CD4-positive, CD25-positive, alpha-beta regulatory T cell (primary cell): ENCODE measurements around the gene HLF. TPM values are rescaled to one million over a fixed set of nuclear protein-coding genes. Genes with fewer than 3 reads are reported as not detected.

Experiments
- ATAC-seq, 2 donors: fragments of 150-1000 bp; cut with Tn5 transposase; one replicate each; pipeline ENCODE4 v1.10.0; 2021; ENCODE audit warnings: low read depth in 2 of 2, moderate number of reproducible peaks in 2 of 2, moderate library complexity in 1 of 2
- DNase-seq, 3 donors: peaks; one replicate each; pipeline versions ENCODE4 v3.0.0 to v3.0.0-alpha.2; 2012 to 2022; ENCODE audit warnings: mixed read lengths in 1 of 3
- H3K27ac ChIP-seq: one replicate; pipeline ENCODE4 v1.7.0; 2013; ENCODE audit warnings: mild to moderate bottlenecking, low read length; ENCODE audit not compliant: insufficient read depth, poor library complexity, severe bottlenecking
- H3K27me3 ChIP-seq: one replicate; pipeline ENCODE4 v1.7.0; 2013; ENCODE audit warnings: low read length; ENCODE audit not compliant: control insufficient read depth, insufficient read depth
- H3K36me3 ChIP-seq: one replicate; pipeline ENCODE4 v1.7.0; 2013; ENCODE audit warnings: mild to moderate bottlenecking, low read length, moderate library complexity; ENCODE audit not compliant: control insufficient read depth, insufficient read depth
- H3K4me1 ChIP-seq: 2 replicates; pipeline ENCODE4 v1.7.0; 2013; ENCODE audit warnings: mild to moderate bottlenecking, low read length; ENCODE audit not compliant: insufficient read depth, control insufficient read depth, poor library complexity, severe bottlenecking
- H3K4me3 ChIP-seq: one replicate; pipeline ENCODE4 v1.7.0; 2013; ENCODE audit warnings: low read depth, mild to moderate bottlenecking, low read length, moderate library complexity
- H3K9me3 ChIP-seq, 2 experiments: 1 replicate in 1 of 2; 2 replicates in 1 of 2; pipeline ENCODE4 v1.7.0; 2013; ENCODE audit warnings: low read length in 2 of 2, mild to moderate bottlenecking in 1 of 2, moderate library complexity in 1 of 2; ENCODE audit not compliant: control insufficient read depth in 2 of 2
- H3K27ac Mint-ChIP-seq, 3 donors: one replicate each; pipeline ENCODE4 v1.8.0; 2020 to 2022; ENCODE audit warnings: mild to moderate bottlenecking in 3 of 3, mixed read lengths in 3 of 3, moderate library complexity in 2 of 3
- H3K27me3 Mint-ChIP-seq: one replicate; pipeline ENCODE4 v1.8.0; 2022; ENCODE audit warnings: mild to moderate bottlenecking, mixed read lengths
- H3K36me3 Mint-ChIP-seq: one replicate; pipeline ENCODE4 v1.8.0; 2020; ENCODE audit warnings: mixed read lengths
- H3K4me1 Mint-ChIP-seq, 4 donors: one replicate each; pipeline ENCODE4 v1.8.0; 2020 to 2022; ENCODE audit warnings: mixed read lengths in 4 of 4, mild to moderate bottlenecking in 1 of 4
- H3K4me3 Mint-ChIP-seq, 4 donors: one replicate each; pipeline ENCODE4 v1.8.0; 2020 to 2022; ENCODE audit warnings: mild to moderate bottlenecking in 4 of 4, mixed read lengths in 4 of 4, moderate library complexity in 3 of 4
- H3K9me3 Mint-ChIP-seq, 7 donors: one replicate each; pipeline ENCODE4 v1.8.0; 2020 to 2022; ENCODE audit warnings: mixed read lengths in 7 of 7, mild to moderate bottlenecking in 3 of 7, moderate library complexity in 2 of 7
- polyA plus RNA-seq, 4 donors: library from polyadenylated mRNA; unstranded; fragments of 300-500 nt; fragmentation: Illumina TruSeq; gene quantifications; one replicate each; pipeline ENCODE4 v1.2.3, GENCODE V29; 2021
- total RNA-seq: library from RNA; stranded (reverse); gene quantifications from one replicate; pipeline ENCODE4 v1.2.3, GENCODE V29; 2022

HLF gene, protein sequence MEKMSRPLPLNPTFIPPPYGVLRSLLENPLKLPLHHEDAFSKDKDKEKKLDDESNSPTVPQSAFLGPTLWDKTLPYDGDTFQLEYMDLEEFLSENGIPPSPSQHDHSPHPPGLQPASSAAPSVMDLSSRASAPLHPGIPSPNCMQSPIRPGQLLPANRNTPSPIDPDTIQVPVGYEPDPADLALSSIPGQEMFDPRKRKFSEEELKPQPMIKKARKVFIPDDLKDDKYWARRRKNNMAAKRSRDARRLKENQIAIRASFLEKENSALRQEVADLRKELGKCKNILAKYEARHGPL
- total RNA-seq, result 2.1 TPM
- polyA plus RNA-seq, result 1 to 10 TPM in 1 of 4 donors, under 1 TPM in 3; 0.28 to 1.3 (median 0.61) TPM

DNA sequence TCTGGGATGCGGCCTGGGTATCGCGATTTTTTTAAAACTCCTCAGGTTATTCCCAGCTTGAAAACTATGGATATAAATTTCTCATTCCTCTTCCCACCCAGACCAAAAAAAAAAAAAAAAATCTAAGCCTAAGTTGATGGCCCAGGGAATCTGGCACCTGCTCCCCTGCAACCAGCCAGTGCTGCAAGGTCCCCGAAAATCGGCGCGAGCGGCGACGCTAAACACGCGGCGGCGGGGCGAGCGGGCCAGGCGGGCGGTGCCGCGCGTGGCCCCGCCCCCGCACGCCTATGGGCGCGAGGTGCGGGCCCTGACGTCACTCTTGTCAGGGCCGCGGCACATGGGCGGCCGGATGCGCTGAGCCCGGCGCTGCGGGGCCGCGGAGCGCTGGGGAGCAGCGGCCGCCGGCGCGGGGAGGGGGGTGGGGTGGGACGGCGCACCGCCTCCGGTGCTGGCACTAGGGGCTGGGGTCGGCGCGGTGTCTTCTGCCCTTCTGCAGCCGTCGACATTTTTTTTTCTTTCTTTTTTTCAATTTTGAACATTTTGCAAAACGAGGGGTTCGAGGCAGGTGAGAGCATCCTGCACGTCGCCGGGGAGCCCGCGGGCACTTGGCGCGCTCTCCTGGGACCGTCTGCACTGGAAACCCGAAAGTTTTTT, at the start of gene HLF:
HLF (plus strand) TSS at position 316 of the 654 bp plus-strand sequence. CDS start 525 bp downstream, outside the sequence.
- Histone ChIP-seq H3K27me3 (peaks cover 32% of the 10 kb centered on the region), H3K4me3 (peak within 1 kb of the TSS; percentile 63), H3K4me1 (peaks cover 27% of the 10 kb centered on the region), H3K27ac (peak within 1 kb of the TSS; percentile 20), H3K9me3 (peaks cover 4 to 6% of the 10 kb centered on the region in 2 experiments), H3K36me3 (no peaks in the 10 kb centered on the region)
- no peak within 1 kb of the TSS for H3K27ac Mint-ChIP-seq
- peak within 1 kb of the TSS; percentile 81 to 84 (median 82) for H3K4me3 Mint-ChIP-seq
- ATAC-seq (peak; percentile 92 to 95), DNase-seq (peak; percentile 67 to 89 (median 74))
- H3K4me1 Mint-ChIP-seq, result peaks cover 0 to 23% (median 12%) of the 10 kb centered on the region in 4 donors
- H3K27me3 Mint-ChIP-seq, result peaks cover 78% of the 10 kb centered on the region
- peaks cover 0 to 7% (median 0%) of the 10 kb centered on the region in 7 donors for H3K9me3 Mint-ChIP-seq
- no peaks in the 10 kb centered on the region for H3K36me3 Mint-ChIP-seq

DNA sequence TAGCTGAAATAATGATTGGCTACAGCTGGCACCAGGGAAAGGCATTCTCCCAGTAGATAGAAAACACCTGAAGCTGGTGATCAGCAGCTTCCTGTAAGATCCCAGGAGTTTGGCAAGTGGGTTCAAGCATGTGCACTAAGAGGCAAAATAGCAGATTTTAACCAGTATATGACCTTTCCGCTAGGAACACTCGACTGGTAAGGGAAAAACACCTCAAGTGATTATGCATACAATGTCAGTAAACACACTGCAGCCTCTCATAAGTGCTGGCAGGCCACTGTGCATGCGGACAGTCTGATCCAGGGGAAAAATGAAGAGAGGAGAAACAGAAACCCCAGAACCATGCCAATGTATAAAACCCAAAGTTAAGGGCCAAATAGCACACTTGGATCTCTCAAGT, 49.0 kb upstream of the HLF start:
- no peak for DNase-seq
- Histone ChIP-seq H3K27me3 (no peaks in the 10 kb centered on the region), H3K4me1 (no peaks in the 10 kb centered on the region), H3K36me3 (no peaks in the 10 kb centered on the region), H3K9me3 (no peaks in the 10 kb centered on the region), H3K4me3 (no peak overlapping the region), H3K27ac (no peak overlapping the region)
- Mint-ChIP-seq H3K36me3 (no peaks in the 10 kb centered on the region), H3K9me3 (peaks cover 0 to 4% (median 1%) of the 10 kb centered on the region in 7 donors), H3K27ac (no peak overlapping the region), H3K4me1 (peaks cover 0 to 4% (median 0%) of the 10 kb centered on the region in 4 donors), H3K4me3 (no peak overlapping the region), H3K27me3 (peaks cover 18% of the 10 kb centered on the region)
- ATAC-seq, result no peak

DNA sequence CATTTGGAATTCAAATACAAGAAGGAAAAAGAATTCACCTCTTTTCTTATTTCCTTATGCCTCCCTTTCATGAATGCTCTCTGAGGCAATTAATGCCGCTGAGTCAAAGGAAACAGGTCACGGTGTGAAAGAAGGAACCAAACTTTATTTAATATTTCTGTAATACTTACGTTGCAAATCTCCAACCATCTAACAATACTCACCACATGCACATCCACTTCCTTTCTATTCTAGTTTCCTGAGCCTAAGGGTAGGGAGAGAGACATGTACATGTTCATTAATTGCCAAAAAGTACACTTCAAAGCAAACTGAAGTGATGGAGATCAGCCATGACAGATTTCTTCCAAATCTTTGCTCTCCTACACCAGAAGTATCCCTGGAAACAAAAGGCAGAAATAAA, 47.9 kb upstream of the HLF start:
- ATAC-seq (no peak), DNase-seq (no peak)
- Histone ChIP-seq H3K36me3 (no peaks in the 10 kb centered on the region), H3K9me3 (no peaks in the 10 kb centered on the region), H3K4me3 (no peak overlapping the region), H3K4me1 (no peaks in the 10 kb centered on the region), H3K27me3 (no peaks in the 10 kb centered on the region), H3K27ac (no peak overlapping the region)
- no peak overlapping the region for H3K4me3 Mint-ChIP-seq
- H3K27ac Mint-ChIP-seq, result no peak overlapping the region
- H3K9me3 Mint-ChIP-seq, result peaks cover 0 to 4% (median 1%) of the 10 kb centered on the region in 7 donors
- H3K27me3 Mint-ChIP-seq, result peaks cover 14% of the 10 kb centered on the region
- H3K36me3 Mint-ChIP-seq, result no peaks in the 10 kb centered on the region
- H3K4me1 Mint-ChIP-seq, result peaks cover 0 to 4% (median 0%) of the 10 kb centered on the region in 4 donors

DNA sequence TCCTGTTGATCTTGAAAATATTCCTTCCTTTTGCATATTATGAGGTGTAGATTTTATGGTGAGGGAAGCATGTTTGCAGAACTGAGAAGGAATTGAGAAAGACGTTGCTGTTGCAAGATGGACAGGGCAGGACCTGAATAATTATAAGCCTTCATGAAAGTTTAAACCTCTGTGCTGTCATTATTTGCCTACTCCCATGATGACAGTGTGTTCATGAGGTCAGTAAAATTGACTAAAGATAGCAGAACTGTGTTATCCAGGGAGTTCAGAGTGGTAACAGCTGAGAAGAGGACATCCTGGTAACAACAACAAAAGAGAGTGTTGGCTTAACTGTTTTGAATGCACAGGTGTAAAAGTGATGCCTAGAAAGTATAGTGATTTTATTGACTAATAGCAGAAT, 45.3 kb upstream of the HLF start:
- Mint-ChIP-seq H3K36me3 (no peaks in the 10 kb centered on the region), H3K27ac (peak overlapping the region in 1 of 3 donors; percentile 6), H3K4me1 (peaks cover 0 to 4% (median 0%) of the 10 kb centered on the region in 4 donors), H3K9me3 (peaks cover 0 to 4% (median 1%) of the 10 kb centered on the region in 7 donors), H3K27me3 (peaks cover 14% of the 10 kb centered on the region), H3K4me3 (no peak overlapping the region)
- Histone ChIP-seq H3K9me3 (no peaks in the 10 kb centered on the region), H3K4me1 (no peaks in the 10 kb centered on the region), H3K4me3 (no peak overlapping the region), H3K27me3 (peaks cover 2% of the 10 kb centered on the region), H3K36me3 (no peaks in the 10 kb centered on the region), H3K27ac (no peak overlapping the region)
- ATAC-seq (no peak), DNase-seq (no peak)

DNA sequence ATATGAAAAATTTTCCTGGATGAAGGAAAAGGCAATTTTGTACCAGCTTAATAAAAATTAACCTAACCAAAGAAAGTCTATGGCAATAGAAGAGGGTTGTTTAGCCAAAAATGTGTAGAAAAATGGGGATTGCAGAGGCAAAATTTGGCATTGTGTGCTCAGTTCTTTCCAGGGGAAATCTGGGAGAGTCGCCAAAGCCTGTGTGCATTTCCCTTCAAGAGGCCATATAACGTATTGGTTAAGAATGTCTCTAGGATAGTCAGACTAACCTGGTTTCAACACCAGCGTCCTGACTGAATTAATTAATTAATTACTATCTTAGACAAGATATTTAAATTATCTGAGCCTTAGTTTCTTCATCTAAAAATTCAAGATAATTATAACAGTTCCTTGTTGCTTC, 44.8 kb upstream of the HLF start:
- Mint-ChIP-seq H3K4me3 (no peak overlapping the region), H3K27me3 (peaks cover 14% of the 10 kb centered on the region), H3K9me3 (peaks cover 0 to 4% (median 1%) of the 10 kb centered on the region in 7 donors), H3K36me3 (no peaks in the 10 kb centered on the region), H3K4me1 (peaks cover 0 to 4% (median 0%) of the 10 kb centered on the region in 4 donors), H3K27ac (no peak overlapping the region)
- H3K4me1 ChIP-seq, result no peaks in the 10 kb centered on the region
- no peaks in the 10 kb centered on the region for H3K9me3 ChIP-seq
- ATAC-seq (no peak), DNase-seq (no peak)
- peaks cover 2% of the 10 kb centered on the region for H3K27me3 ChIP-seq
- H3K4me3 ChIP-seq, result no peak overlapping the region
- H3K36me3 ChIP-seq, result no peaks in the 10 kb centered on the region
- no peak overlapping the region for H3K27ac ChIP-seq

DNA sequence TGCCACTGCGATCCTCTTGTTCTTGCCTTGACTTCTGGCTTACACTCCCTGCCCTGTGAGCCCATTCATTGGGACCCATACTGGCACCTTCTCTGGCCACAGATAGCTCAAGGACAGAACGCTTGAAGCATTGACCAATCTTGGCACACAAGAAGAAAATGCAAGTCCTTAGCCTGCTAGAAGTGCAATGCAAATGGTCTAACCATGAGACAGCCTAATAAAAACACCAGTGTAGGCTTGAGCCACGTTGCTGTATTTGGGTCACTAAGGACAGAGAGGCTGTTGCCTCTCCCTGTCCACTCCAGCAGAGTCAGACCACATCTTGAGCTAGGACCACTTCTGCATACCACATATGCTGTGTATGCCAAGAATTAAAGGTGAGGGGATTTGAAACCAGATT, 41.2 kb upstream of the HLF start:
- Histone ChIP-seq H3K9me3 (no peaks in the 10 kb centered on the region), H3K36me3 (no peaks in the 10 kb centered on the region), H3K4me3 (no peak overlapping the region), H3K27me3 (peaks cover 5% of the 10 kb centered on the region), H3K27ac (no peak overlapping the region), H3K4me1 (no peaks in the 10 kb centered on the region)
- Mint-ChIP-seq H3K36me3 (no peaks in the 10 kb centered on the region), H3K4me3 (no peak overlapping the region), H3K27ac (peak overlapping the region in 1 of 3 donors; percentile 9), H3K4me1 (peaks cover 0 to 2% (median 0%) of the 10 kb centered on the region in 4 donors), H3K27me3 (peaks cover 2% of the 10 kb centered on the region), H3K9me3 (peaks cover 0 to 4% (median 0%) of the 10 kb centered on the region in 7 donors)
- DNase-seq, result no peak
- no peak for ATAC-seq

DNA sequence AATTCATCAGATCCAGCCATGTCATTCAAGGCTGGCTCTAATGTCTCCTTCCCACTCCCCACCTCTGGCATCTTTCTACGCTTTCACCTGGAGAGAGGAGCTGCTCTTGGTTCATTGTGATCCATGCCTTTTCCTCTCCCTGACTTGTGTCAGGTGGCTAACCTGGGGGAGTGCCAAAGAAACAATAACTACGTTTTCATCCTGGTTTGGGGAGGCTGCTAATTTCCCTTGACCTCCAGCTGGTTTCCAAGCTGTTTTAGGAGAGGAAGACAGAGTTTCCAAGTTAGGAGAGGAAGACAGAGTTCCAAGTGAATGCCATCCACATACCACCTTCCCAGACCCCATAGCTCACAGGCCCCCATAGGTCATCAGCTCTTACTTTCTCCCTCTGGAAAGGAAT, 40.0 kb upstream of the HLF start:
- Histone ChIP-seq H3K27me3 (peaks cover 5% of the 10 kb centered on the region), H3K27ac (no peak overlapping the region), H3K4me3 (no peak overlapping the region), H3K9me3 (no peaks in the 10 kb centered on the region), H3K36me3 (no peaks in the 10 kb centered on the region), H3K4me1 (no peaks in the 10 kb centered on the region)
- no peak for DNase-seq
- Mint-ChIP-seq H3K27ac (no peak overlapping the region), H3K27me3 (no peaks in the 10 kb centered on the region), H3K9me3 (no peaks in the 10 kb centered on the region), H3K4me1 (peaks cover 0 to 2% (median 0%) of the 10 kb centered on the region in 4 donors), H3K36me3 (no peaks in the 10 kb centered on the region), H3K4me3 (no peak overlapping the region)
- ATAC-seq, result no peak
